HEK293 (cell line): ENCODE measurements around the gene CEP57L1.

Experiments
- CTCF ChIA-PET: fragments of 350-600 bp; formaldehyde crosslinking; extraction: SDS; loops from one replicate; lab custom pipeline; 2021; ENCODE audit warnings: antibody characterized with exemption; lab: Yijun Ruan, JAX
- POLR2A ChIA-PET: fragments of 300-600 bp; formaldehyde crosslinking; extraction: SDS; loops from one replicate; lab custom pipeline; 2020; ENCODE audit warnings: antibody characterized with exemption, inconsistent platforms; lab: Yijun Ruan, JAX
- H3K27ac ChIP-seq: fragments of 200-500 bp; sonication (Bioruptor generic); 2 replicates; pipeline ENCODE4 v1.5.1; 2014; ENCODE audit warnings: low read depth, low read length, control low read depth, inconsistent platforms; ENCODE audit errors: extremely low read depth
- H3K36me3 ChIP-seq, 2 experiments: fragments of 200-500 bp in 1 of 2; sonication (Bioruptor generic) in 1 of 2; 1 replicate in 1 of 2; 2 replicates in 1 of 2; pipeline ENCODE4 v1.5.1; 2014 to 2017; ENCODE audit warnings: inconsistent platforms in 2 of 2, low read length in 2 of 2; ENCODE audit not compliant: control insufficient read depth in 2 of 2, insufficient read depth in 1 of 2
- H3K4me1 ChIP-seq: fragments of 200-500 bp; sonication (Bioruptor generic); 2 replicates; pipeline ENCODE4 v1.5.1; 2014; ENCODE audit warnings: mild to moderate bottlenecking, low read length, inconsistent platforms; ENCODE audit not compliant: control insufficient read depth, insufficient read depth
- H3K4me3 ChIP-seq: 2 replicates; pipeline ENCODE4 v1.5.1; 2011; ENCODE audit warnings: low read depth, mild to moderate bottlenecking, control low read depth, low read length, moderate library complexity
- H3K9me3 ChIP-seq: fragments of 200-500 bp; sonication (Bioruptor generic); 2 replicates; pipeline ENCODE4 v1.5.1; 2014; ENCODE audit warnings: low read depth, low read length, inconsistent platforms; ENCODE audit not compliant: control insufficient read depth, insufficient read depth
- BCL11A ChIP-seq: fragments of 450-650 bp; formaldehyde crosslinking; IDR thresholded peaks from 2 replicates; pipeline ENCODE4 v1.5.1; 2016; ENCODE audit warnings: low read depth, missing biosample characterization, missing genetic modification characterization
- GLIS1 ChIP-seq: fragments of 450-650 bp; formaldehyde crosslinking; IDR thresholded peaks from 2 replicates; pipeline ENCODE4 v1.5.1; 2016; ENCODE audit warnings: missing biosample characterization, missing genetic modification characterization
- KLF1 ChIP-seq: fragments of 450-650 bp; formaldehyde crosslinking; IDR thresholded peaks from 2 replicates; pipeline ENCODE4 v1.5.1; 2016; ENCODE audit warnings: missing biosample characterization, missing genetic modification characterization
- PRDM1 ChIP-seq: fragments of 450-650 bp; formaldehyde crosslinking; IDR thresholded peaks from 2 replicates; pipeline ENCODE4; 2016; ENCODE audit warnings: missing biosample characterization, missing genetic modification characterization
- PRDM2 ChIP-seq: fragments of 450-650 bp; formaldehyde crosslinking; IDR thresholded peaks from 2 replicates; pipeline ENCODE4 v1.5.1; 2016; ENCODE audit warnings: missing biosample characterization, missing genetic modification characterization, borderline replicate concordance
- SALL2 ChIP-seq: fragments of 450-650 bp; formaldehyde crosslinking; IDR thresholded peaks from 2 replicates; pipeline ENCODE4 v1.5.0; 2017; ENCODE audit warnings: missing biosample characterization, mild to moderate bottlenecking, missing genetic modification characterization, borderline replicate concordance
- YY2 ChIP-seq: fragments of 450-650 bp; formaldehyde crosslinking; IDR thresholded peaks from 2 replicates; pipeline ENCODE4 v1.5.1; 2016; ENCODE audit warnings: missing biosample characterization, missing genetic modification characterization
- ZBTB17 ChIP-seq: fragments of 450-650 bp; formaldehyde crosslinking; IDR thresholded peaks from 2 replicates; pipeline ENCODE4 v1.5.1; 2016; ENCODE audit warnings: missing biosample characterization, missing genetic modification characterization
- ZFHX2 ChIP-seq: fragments of 450-650 bp; formaldehyde crosslinking; conservative IDR thresholded peaks from 2 replicates; pipeline ENCODE4 v1.5.1; 2016; ENCODE audit warnings: missing biosample characterization, missing genetic modification characterization
- ZFP3 ChIP-seq: fragments of 450-650 bp; formaldehyde crosslinking; IDR thresholded peaks from 2 replicates; pipeline ENCODE4 v1.5.1; 2016; ENCODE audit warnings: low read depth, missing biosample characterization, missing genetic modification characterization
- ZIC2 ChIP-seq: fragments of 450-650 bp; formaldehyde crosslinking; IDR thresholded peaks from 2 replicates; pipeline ENCODE4 v1.5.1; 2016; ENCODE audit warnings: missing biosample characterization, missing genetic modification characterization
- ZNF133 ChIP-seq: fragments of 450-650 bp; formaldehyde crosslinking; IDR thresholded peaks from 2 replicates; pipeline ENCODE4 v1.5.1; 2016; ENCODE audit warnings: missing biosample characterization, missing genetic modification characterization
- ZNF16 ChIP-seq: fragments of 450-650 bp; formaldehyde crosslinking; IDR thresholded peaks from 2 replicates; pipeline ENCODE4 v1.5.1; 2016; ENCODE audit warnings: low read depth, missing biosample characterization, missing genetic modification characterization
- ZNF239 ChIP-seq: fragments of 450-650 bp; formaldehyde crosslinking; IDR thresholded peaks from 2 replicates; pipeline ENCODE4 v1.5.1; 2016; ENCODE audit warnings: missing biosample characterization, missing genetic modification characterization
- ZNF248 ChIP-seq: fragments of 450-650 bp; formaldehyde crosslinking; IDR thresholded peaks from 2 replicates; pipeline ENCODE4 v1.5.1; 2017; ENCODE audit warnings: missing biosample characterization, missing genetic modification characterization
- ZNF280C ChIP-seq: fragments of 450-650 bp; formaldehyde crosslinking; IDR thresholded peaks from 2 replicates; pipeline ENCODE4 v1.5.1; 2016; ENCODE audit warnings: missing biosample characterization, missing genetic modification characterization
- ZNF324 ChIP-seq: fragments of 450-650 bp; formaldehyde crosslinking; IDR thresholded peaks from 2 replicates; pipeline ENCODE4 v1.5.1; 2016; ENCODE audit warnings: missing biosample characterization, missing genetic modification characterization
- ZNF366 ChIP-seq: fragments of 450-650 bp; formaldehyde crosslinking; conservative IDR thresholded peaks from 2 replicates; pipeline ENCODE4 v1.5.1; 2016; ENCODE audit warnings: missing biosample characterization, missing genetic modification characterization
- ZNF398 ChIP-seq: fragments of 450-650 bp; formaldehyde crosslinking; IDR thresholded peaks from 2 replicates; pipeline ENCODE4 v1.5.1; 2017; ENCODE audit warnings: missing biosample characterization, missing genetic modification characterization
- ZNF549 ChIP-seq: fragments of 450-650 bp; IDR thresholded peaks from 2 replicates; pipeline ENCODE4 v1.5.1; 2018; ENCODE audit warnings: missing biosample characterization, missing genetic modification characterization, mild to moderate bottlenecking, inconsistent platforms, moderate library complexity
- ZNF785 ChIP-seq: fragments of 450-650 bp; formaldehyde crosslinking; IDR thresholded peaks from 2 replicates; pipeline ENCODE4 v1.5.1; 2016; ENCODE audit warnings: missing biosample characterization, missing genetic modification characterization
- ZNF792 ChIP-seq: fragments of 450-650 bp; formaldehyde crosslinking; IDR thresholded peaks from 2 replicates; pipeline ENCODE4 v1.5.1; 2016; ENCODE audit warnings: missing biosample characterization, missing genetic modification characterization
- ZSCAN18 ChIP-seq: fragments of 450-650 bp; formaldehyde crosslinking; IDR thresholded peaks from 2 replicates; pipeline ENCODE4 v1.5.1; 2016; ENCODE audit warnings: missing biosample characterization, missing genetic modification characterization
- ZSCAN4 ChIP-seq: fragments of 450-650 bp; formaldehyde crosslinking; IDR thresholded peaks from 2 replicates; pipeline ENCODE4 v1.5.1; 2017; ENCODE audit warnings: missing biosample characterization, missing genetic modification characterization

The CEP57L1 gene

GRCh38 chr6:109093732-109094415 is 1.4 kb upstream of the CEP57L1 start (continued):
- no peak for TF ChIP-seq PRDM2 (tag by site-specific recombination)
- peak; percentile 75; the same call in 1 of the 2 replicates for TF ChIP-seq PRDM1
- peak; percentile 33 for TF ChIP-seq ZNF366 (tag by site-specific recombination)
- no peak for TF ChIP-seq ZIC2 (tag by site-specific recombination)
- TF ChIP-seq ZNF280C (tag by site-specific recombination) = no peak
- TF ChIP-seq ZNF785 (tag by site-specific recombination) = no peak
- TF ChIP-seq KLF1 (tag by site-specific recombination) = no peak
- no peak for TF ChIP-seq ZNF792 (tag by site-specific recombination)
- TF ChIP-seq ZBTB17 (tag by site-specific recombination) = peak; percentile 99
- no peak for TF ChIP-seq ZNF324
- no peak for TF ChIP-seq ZSCAN18 (tag by site-specific recombination)
- no peak for TF ChIP-seq ZNF16 (tag by site-specific recombination)
- TF ChIP-seq ZNF549 (tag by site-specific recombination) = no peak

- Histone ChIP-seq H3K4me3 (peak within 1 kb of the TSS; percentile 61), H3K36me3 (no peaks in the 10 kb centered on the region), H3K9me3 (no peaks in the 10 kb centered on the region), H3K27ac (peak within 1 kb of the TSS; percentile 94), H3K4me1 (0 out of 2 replicates have a peak, but pooled peaks cover 6% of the 10 kb centered on the region)
- POLR2A ChIA-PET = interaction anchor here (0.5 to 2.7 kb wide), 33 partner anchors 10 to 1874 kb away, joined by 3 to 27 read pairs (median 4); partner anchors contain the start of genes ARMC2, CD164, FOXO3 and PPIL6
- CTCF ChIA-PET = interaction anchor here (0.6 to 1.5 kb wide), 6 partner anchors 9 to 289 kb away, joined by 3 to 4 read pairs (median 3); no protein-coding TSS in a partner anchor
- TF ChIP-seq ZNF398 (tag by site-specific recombination) = no peak
- TF ChIP-seq ZNF239 = no peak
- no peak; the same call in 1 of the 2 replicates for TF ChIP-seq ZNF133 (tag by site-specific recombination)
- TF ChIP-seq GLIS1 (tag by site-specific recombination) = no peak
- peak; percentile 87 for TF ChIP-seq BCL11A (tag by site-specific recombination)
- no peak for TF ChIP-seq ZFP3 (tag by site-specific recombination)
- no peak; the same call in 1 of the 2 replicates for TF ChIP-seq ZSCAN4 (tag by site-specific recombination)
- no peak for TF ChIP-seq SALL2
- TF ChIP-seq YY2 (tag by site-specific recombination) = peak; percentile 46
- TF ChIP-seq ZNF248 (tag by site-specific recombination) = no peak
- peak; percentile 63 for TF ChIP-seq ZFHX2
Measured at GRCh38 chr6:109094416-109095035, 781 bp upstream of the CEP57L1 start, which contains the start of gene SESN1. TSS of gene SESN1 (minus strand) at chr6:109094846. CDS start at chr6:109094073, 773 bp downstream.
